Fibroblast of mammary gland (primary cell): ENCODE data around the gene LPAR6.

Source experiments
- DNase-seq: peaks from one replicate; pipeline ENCODE4 v3.0.0-alpha.2; 2010; ENCODE audit warnings: low read depth
- H3K4me3 ChIP-seq: 2 replicates; pipeline ENCODE4 v1.5.1; 2011; ENCODE audit warnings: low read depth, mild to moderate bottlenecking, low read length, moderate library complexity; ENCODE audit not compliant: control insufficient read depth
- TF ChIP-seq, protein P1 (sequence below): conservative IDR thresholded peaks from 2 replicates; pipeline ENCODE4 v1.5.1; 2011; ENCODE audit warnings: low read depth, low read length, inconsistent platforms; ENCODE audit not compliant: control insufficient read depth, insufficient read depth

Gene LPAR6

DNA sequence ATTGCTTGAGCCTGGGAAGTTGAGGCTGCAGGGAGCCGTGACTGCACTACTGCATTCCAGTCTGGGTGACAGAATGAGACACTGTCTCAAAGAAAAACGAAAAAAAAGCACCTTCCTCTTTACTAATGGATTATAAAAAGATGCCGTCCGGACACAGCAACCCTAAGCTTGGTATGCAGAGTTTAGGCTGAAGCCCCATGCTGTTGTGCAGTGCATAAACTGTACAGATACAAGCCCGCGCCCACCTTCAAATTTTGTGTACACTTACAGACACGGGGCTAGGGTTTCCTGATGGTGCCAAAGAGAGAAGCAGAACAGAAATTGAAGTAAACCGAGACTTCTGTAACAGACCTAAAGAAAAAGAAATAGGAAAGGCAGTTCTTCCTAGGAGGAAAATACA, 9.0 kb downstream of the LPAR6 start:
- TF ChIP-seq, protein P1, sequence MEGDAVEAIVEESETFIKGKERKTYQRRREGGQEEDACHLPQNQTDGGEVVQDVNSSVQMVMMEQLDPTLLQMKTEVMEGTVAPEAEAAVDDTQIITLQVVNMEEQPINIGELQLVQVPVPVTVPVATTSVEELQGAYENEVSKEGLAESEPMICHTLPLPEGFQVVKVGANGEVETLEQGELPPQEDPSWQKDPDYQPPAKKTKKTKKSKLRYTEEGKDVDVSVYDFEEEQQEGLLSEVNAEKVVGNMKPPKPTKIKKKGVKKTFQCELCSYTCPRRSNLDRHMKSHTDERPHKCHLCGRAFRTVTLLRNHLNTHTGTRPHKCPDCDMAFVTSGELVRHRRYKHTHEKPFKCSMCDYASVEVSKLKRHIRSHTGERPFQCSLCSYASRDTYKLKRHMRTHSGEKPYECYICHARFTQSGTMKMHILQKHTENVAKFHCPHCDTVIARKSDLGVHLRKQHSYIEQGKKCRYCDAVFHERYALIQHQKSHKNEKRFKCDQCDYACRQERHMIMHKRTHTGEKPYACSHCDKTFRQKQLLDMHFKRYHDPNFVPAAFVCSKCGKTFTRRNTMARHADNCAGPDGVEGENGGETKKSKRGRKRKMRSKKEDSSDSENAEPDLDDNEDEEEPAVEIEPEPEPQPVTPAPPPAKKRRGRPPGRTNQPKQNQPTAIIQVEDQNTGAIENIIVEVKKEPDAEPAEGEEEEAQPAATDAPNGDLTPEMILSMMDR: no peak
- H3K4me3 ChIP-seq: no peak overlapping the region
- no peak for DNase-seq

DNA sequence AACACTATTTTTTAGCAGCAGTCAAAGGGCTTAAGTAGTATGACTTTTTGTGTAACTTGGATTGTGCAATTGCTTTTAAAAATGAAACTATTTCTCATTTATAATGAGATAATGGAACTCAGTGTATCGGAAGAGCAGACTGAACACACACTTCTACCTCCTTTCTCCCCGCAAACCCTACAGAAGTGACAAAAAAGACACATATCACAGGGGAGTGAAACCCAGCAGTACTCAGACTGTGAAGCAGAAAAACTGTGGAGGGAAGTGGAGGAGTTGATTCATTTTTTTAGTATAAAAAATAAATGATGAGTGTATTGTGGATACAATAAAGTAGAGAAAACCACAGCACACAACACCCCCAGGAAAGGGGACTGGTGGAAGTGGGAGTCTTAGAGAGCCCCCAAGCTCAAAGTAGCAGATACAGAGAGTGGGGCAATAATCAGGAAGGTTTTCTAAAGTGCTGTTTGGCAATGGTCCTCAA, 9.7 kb downstream of the LPAR6 start:
- peak; percentile 45 for DNase-seq
- TF ChIP-seq, protein P1: no peak
- no peak overlapping the region for H3K4me3 ChIP-seq

DNA sequence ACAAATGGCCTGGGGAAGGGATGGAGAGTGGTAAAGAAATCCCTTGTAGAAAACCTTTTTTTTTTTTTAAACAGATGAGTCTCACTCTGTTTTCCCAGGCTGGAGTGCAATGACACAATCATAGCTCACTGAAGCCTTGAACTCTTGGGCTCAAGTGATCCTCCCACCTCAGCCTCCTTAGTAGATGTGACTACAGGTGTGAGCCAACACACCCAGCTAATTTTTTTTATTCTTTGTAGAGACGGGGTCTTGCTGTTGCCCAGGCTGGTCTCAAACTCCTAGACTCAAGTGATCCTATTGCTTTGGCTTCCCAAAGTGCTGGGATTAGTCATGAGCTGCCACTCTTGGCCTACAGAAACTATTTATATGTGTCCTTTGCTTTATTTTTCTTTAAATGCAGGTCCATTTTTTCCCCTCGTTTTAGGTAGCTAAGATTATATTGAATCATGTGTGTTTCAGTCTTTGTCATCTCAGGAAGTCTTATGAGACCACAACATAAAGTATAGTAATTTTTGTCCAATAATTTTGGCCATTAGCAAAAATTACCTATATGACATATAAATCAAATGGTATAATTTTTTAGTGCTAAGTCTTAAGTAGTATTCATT, 10.5 kb downstream of the LPAR6 start:
- DNase-seq: no peak
- TF ChIP-seq, protein P1: no peak
- no peak overlapping the region for H3K4me3 ChIP-seq

DNA sequence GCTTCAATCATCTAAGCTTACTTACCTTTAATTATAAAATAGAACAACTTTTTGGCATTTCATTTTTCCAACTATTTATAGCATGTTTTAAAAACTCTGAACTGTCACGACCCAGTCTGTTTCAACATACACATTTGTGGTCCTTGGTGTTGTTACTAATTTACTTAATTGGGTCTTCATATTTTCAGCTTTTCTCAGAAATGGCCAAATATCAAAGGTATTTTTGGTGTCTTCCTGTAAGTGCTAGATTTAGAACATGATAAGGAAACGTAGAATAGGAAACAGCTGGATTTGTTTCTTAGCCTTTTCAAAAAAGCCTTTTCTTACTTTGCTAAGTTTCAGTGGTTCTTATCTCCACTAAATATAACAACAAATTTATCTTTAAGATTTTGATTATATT, 11.4 kb downstream of the LPAR6 start:
- H3K4me3 ChIP-seq: no peak overlapping the region
- TF ChIP-seq, protein P1: no peak
- DNase-seq: no peak

DNA sequence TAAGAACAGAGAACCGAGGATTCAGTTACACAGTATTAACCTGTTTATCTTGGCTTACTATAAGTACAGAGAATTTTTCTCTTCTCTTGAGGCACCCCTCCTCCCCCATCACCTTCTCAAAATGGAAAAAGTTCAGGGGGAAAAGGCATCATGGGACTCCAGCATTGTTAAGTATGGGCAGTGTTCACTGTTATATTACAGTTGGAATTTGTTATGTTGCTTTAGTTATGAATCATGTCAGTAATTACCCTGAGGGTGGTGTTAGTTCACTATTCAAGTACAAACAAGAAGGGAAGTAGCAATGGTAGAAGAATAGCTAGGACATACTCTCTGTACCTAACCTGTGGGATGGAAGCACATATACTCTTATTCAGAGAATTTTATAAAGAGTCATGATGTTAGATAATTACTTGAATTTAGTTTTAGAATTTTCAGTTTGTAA, 12.0 kb downstream of the LPAR6 start:
- TF ChIP-seq, protein P1: no peak
- no peak overlapping the region for H3K4me3 ChIP-seq
- DNase-seq: peak; percentile 64

DNA sequence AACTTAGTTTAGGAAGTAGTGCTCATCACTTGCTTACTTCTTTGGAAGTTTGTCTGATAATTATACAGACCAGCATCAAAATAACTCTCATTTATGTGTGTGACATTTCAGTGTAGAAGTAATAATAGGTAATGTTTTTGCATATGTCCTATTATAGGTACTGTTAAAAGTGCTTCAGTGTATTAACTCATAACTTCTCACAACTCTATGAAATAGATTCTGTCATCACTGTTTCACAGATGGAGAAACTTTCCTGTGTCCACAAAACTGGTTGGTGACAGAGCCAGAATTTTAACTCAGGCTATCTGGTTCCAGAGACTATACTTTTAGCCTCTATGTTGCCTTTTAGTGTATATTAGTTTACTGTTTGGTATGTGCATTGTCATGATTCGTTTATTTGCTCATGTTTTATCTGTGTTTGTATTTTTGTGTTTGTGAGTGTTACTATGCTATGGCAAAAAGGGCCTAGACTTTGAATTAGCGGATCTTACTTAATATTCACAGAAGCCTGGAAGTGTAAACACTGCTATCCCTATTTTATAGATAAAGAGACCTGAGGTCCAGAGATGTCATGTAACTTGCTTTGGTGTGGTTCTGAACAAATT, 12.7 kb downstream of the LPAR6 start:
- peak; percentile 20 for DNase-seq
- TF ChIP-seq, protein P1: no peak
- H3K4me3 ChIP-seq: no peak overlapping the region
